T-helper 22 cell (primary cell): ENCODE results near the gene TCERG1L.
"Not testable (repeated sequence)": the region's sequence is repeated elsewhere in the genome, so short reads cannot be mapped to it uniquely, and the experiment has no call there.

ENCODE experiments used
- DNase-seq: peaks from one replicate; pipeline ENCODE4 v3.0.0-alpha.2; 2020; ENCODE audit warnings: low read depth

Gene TCERG1L

GRCh38 chr10:131184503-131184902, 127.0 kb downstream of the TCERG1L start:
- no peak for DNase-seq

DNA sequence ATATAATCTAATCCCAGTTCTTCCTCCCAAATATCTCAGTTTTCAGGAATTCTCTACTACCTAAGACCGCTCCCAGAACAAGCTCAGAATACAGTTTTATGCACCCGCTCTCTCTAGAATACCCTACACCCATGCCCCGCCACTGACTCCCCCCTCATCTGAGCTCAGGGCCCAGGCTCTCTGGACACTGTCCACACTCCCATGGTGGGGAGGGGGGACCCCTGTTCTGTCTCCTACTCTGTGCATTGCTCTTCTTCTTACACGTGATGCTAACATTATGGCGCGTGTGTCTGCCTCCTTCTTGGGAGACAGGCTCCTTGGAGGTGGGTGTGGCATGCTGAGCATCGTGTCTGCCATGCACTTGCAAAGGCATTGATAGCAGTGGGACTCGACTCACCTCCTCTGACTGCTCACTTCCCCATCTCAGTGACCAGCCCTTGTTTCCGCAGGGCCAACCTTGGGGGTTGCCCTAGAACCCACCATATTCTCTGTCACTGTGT, 127.9 kb downstream of the TCERG1L start:
- DNase-seq, result no peak

GRCh38 chr10:131181456-131181855, 130.1 kb downstream of the TCERG1L start:
- DNase-seq, result no peak

DNA sequence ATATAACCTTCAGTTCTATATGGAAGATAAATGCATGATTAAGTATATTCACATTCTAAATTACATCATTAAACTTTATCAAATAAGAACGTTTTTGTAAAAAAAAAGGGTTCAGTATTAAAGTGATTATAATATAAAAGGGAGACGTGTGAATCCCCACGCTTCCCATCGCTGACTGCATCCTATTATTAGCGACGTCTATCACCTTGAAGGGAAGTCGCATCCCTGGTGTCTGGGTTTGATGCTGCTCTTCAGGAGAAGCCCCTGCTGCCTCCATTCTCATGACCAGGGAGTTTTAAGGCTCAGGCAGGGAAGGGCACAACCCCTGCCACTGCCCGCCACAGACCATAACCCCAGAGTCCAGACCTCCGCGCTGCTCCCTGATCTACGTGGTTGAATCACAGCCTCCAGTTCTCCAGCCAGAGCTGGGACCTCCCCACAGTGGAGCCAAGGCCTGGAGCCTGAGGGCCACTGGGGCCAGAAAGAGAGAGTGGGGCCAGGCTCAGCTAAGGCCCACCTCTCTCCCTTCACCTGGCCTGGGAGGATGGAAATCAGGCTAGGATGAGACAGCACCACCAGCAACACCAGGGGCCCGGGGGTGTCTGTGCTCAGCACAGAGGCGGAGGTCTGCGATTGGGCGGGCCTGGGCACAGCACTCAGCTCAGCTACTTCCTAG, 130.6 kb downstream of the TCERG1L start:
- DNase-seq, result no peak

GRCh38 chr10:131180086-131180485, 131.4 kb downstream of the TCERG1L start:
- DNase-seq, result no peak

DNA sequence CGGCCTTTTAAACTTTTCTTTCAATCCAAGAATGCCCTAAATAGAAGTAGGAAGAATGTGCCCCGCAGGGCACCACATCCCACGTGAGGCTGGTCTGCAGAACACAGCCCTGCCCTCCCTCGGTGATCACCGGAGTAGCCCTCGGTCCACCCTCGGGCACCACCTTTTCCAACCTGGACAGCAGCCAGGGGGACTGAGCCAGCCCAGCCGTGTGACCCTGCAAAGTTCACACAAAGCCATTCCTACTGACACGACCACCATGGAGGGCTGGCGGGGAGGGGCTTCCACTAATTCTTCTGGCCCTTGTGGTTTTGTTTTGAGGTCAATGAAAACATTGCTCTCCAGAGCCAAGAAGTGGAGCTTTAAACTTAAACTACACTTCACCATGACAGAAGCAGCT, 132.2 kb downstream of the TCERG1L start:
- no peak for DNase-seq

GRCh38 chr10:131178521-131179331, 132.8 kb downstream of the TCERG1L start:
- DNase-seq, result no peak

- no peak for DNase-seq
Observed at GRCh38 chr10:131177431-131178327, 133.8 kb downstream of the TCERG1L start.

DNA sequence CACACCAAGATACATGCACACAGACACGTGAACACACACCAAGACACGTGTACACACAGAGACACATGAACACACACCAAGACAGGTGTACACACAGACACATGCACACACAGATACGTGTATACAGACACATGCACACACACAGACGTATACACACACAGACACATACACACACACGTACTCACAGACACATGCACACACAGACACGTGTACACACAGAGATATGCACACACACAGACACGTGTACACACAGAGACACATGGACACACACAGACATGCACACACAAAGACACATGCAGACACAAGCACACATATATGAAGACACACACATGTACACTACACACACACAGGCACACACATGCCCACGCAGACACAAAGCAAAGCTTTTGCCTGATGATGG, 134.6 kb downstream of the TCERG1L start:
- DNase-seq, result no peak

DNA sequence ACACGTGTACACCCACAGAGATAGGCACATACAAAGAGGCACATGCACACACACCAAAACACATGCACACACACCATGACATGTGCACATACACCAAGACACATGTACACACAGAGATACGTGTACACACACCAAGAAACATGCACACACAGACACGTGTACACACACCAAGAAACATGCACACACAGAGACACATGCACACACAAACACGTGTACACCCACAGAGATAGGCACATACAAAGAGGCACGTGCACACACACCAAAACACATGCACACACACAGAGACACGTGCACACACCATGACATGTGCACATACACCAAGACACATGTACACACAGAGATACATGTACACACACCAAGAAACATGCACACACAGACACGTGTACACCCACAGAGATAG, 135.2 kb downstream of the TCERG1L start:
- DNase-seq, result not testable (repeated sequence)

DNA sequence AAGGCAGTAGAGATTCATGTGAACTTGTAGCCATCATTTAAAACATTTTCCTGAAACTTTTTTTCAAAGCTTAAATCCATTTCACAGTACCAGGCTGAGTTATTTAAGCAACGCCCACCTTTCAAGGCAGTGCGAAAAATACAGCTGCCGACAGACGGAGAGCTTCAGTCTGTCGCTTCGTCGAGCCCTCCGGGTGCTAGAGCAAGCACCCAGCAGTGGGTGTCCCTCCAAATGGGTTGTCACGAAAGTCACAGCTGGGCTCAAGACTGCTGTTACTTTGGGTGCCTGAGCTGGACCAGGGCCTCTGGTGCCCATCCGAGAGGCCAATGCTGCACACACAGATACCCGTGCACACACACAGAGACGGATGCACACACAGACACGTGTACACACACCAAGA, 135.6 kb downstream of the TCERG1L start:
- DNase-seq, result no peak

DNA sequence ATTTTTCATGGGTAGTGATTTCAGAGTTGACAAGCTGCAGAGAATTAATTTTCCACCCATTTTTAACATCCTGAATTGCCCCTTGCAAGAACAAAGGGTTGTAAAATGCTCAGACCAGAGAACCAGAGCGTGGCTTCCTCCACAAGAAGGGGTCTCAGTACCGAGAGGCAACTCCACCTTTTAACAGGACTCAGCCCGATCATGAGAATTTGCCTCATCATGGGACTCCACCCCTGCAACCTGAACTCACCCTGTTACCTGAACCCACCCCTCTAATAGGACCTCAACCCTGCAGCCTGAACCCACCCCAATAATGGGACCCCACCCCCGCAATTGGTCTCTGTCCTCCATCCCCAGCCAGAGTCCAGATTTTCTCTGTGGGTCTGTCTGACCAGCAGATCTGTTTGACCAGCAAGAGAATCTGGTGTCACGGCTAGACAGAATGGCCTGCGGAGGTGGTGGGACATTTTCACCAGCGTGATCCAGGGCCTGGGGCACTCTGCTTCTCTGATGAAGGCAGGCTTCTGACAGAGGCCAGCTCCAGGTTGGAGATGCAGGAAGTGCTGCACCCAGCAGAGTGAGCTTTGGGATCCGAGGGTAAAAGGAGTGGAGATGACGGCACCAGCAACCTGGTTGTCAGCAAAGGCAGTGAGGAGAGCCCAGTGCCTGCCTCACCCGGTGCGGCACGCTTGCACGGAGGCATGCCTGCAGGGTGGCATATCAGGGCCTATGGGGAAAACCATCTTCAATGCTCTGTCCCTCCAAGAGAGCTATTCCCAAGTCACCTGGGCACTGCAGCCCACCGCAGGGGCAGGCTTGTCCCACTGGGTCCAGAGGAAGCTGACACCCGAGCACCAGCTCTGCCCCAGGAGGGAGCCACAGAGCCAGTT, 136.6 kb downstream of the TCERG1L start:
- DNase-seq, result no peak

DNA sequence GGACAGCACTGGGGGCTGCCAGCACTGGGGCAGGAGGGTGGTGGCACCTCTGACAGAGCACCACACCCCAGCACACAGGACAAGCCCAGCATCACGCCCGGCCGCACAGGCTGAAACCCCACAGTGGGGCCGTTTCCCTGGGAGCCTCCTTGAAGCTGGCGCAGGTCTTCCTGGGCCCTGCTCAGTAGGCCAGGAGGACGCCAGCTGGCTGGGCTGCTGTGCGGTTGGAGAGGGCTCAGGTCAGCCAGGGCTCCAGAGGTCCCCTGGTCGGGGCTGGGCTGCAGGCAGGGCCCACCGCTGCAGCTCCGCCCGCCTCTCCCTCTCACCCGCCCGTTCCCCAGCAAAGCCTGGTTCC, 137.3 kb downstream of the TCERG1L start:
- DNase-seq, result no peak

GRCh38 chr10:131173484-131174210, 137.9 kb downstream of the TCERG1L start:
- no peak for DNase-seq

DNA sequence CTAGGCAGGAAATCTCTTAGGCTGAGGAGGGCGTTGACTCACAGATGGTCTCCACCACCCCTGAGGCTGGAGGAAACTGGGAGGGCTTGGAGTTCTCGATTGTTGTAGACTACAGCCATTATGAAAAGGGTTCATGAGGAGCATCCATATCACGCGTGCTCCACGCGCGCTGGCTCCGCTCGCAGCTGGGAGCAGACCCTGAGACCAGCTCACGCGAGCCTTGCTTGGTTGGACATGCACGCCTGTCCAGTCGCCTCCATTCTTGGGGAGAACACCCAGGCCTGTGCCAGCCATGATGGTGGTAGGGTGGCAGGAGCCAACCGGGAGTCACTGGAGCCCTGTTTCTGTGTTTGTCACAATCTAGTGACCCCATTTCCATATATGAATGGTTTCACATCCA, 139.1 kb downstream of the TCERG1L start:
- no peak for DNase-seq

DNA sequence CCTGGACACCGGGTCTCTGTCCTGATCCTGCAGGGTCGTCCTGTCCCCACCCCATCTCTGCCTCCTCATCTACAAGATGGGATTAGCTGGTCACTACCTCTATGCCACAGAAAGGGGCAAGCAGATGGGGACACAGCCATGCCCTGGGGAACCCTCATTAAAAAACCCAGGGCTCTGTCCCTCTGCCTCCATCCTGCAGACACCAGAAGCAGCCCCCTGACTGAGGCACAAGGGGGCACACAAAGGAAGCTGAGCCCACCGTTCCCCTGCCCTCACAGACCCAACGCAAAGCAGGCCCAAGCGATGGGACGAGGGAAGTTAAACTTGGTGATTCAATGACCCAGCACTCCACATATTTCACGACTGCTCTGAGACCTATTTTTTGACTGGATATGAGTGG, 142.4 kb downstream of the TCERG1L start:
- DNase-seq, result no peak

GRCh38 chr10:131168238-131168875, 143.2 kb downstream of the TCERG1L start:
- DNase-seq, result no peak

- DNase-seq, result no peak
Observed at GRCh38 chr10:131167036-131167860, 144.3 kb downstream of the TCERG1L start.

DNA sequence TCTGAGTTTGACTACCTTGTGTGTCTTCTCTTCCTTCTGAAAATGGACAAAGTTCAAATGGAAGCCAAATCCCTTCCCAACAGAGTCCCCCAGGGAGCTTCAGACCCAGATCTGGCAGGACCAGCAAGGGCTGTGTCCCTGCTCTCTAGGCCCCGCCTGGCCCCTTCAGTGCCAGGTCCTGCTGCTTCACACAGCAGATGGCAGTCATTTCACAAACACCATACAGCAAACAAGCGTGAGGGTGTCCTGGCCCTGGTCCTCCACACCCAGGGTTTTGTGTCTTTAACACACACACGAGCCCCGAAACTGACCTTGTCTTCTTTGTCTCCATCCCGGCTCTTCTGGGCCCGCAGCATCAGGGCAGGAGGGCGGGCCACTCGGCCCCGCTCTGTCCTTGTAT, 145.0 kb downstream of the TCERG1L start:
- DNase-seq, result no peak
